Subcutaneous abdominal adipose tissue (tissue), 5 donors: ENCODE results near the gene B4GALT3.

Experiments
- H3K27ac ChIP-seq: one replicate; pipeline ENCODE4 v1.7.0; 2013; ENCODE audit warnings: low read depth, mild to moderate bottlenecking, inconsistent platforms, low read length, moderate library complexity
- H3K27me3 ChIP-seq, 5 donors: one replicate each; pipeline ENCODE4 v1.7.0; 2013; ENCODE audit warnings: low read length in 5 of 5, inconsistent platforms in 1 of 5; ENCODE audit not compliant: control insufficient read depth in 5 of 5, insufficient read depth in 4 of 5
- H3K36me3 ChIP-seq, 5 donors: one replicate each; pipeline ENCODE4 v1.7.0; 2013; ENCODE audit warnings: low read length in 5 of 5; ENCODE audit not compliant: control insufficient read depth in 5 of 5, insufficient read depth in 5 of 5
- H3K4me1 ChIP-seq, 5 donors: one replicate each; pipeline ENCODE4 v1.7.0; 2013; ENCODE audit warnings: low read length in 5 of 5, mild to moderate bottlenecking in 3 of 5, moderate library complexity in 1 of 5; ENCODE audit not compliant: control insufficient read depth in 5 of 5, insufficient read depth in 5 of 5
- H3K4me3 ChIP-seq, 5 donors: one replicate each; pipeline ENCODE4 v1.7.0; 2013; ENCODE audit warnings: low read length in 5 of 5, low read depth in 1 of 5
- H3K9ac ChIP-seq, 5 donors: one replicate each; pipeline ENCODE4 v1.7.0; 2013; ENCODE audit warnings: low read length in 5 of 5, mild to moderate bottlenecking in 4 of 5, moderate library complexity in 3 of 5
- H3K9me3 ChIP-seq, 5 donors: one replicate each; pipeline ENCODE4 v1.7.0; 2013; ENCODE audit warnings: low read length in 5 of 5; ENCODE audit not compliant: control insufficient read depth in 5 of 5
- donor health status: healthy.
- donor health status: healthy.
- donor health status: healthy.
- donor health status: healthy.
- donor health status: healthy.

Gene B4GALT3

GRCh38 chr1:161189036-161189435, 11.7 kb upstream of the B4GALT3 start:
- H3K27ac ChIP-seq, result no peak overlapping the region
- no peaks in the 10 kb centered on the region for H3K27me3 ChIP-seq
- peaks cover 12 to 75% (median 62%) of the 10 kb centered on the region in 5 donors for H3K4me1 ChIP-seq
- no peak overlapping the region for H3K4me3 ChIP-seq
- peaks cover 0 to 36% (median 21%) of the 10 kb centered on the region in 5 donors for H3K36me3 ChIP-seq
- H3K9ac ChIP-seq, result no peak overlapping the region
- H3K9me3 ChIP-seq, result no peaks in the 10 kb centered on the region

GRCh38 chr1:161188381-161188780, 11.1 kb upstream of the B4GALT3 start:
- H3K9ac ChIP-seq, result no peak overlapping the region
- H3K27me3 ChIP-seq, result no peaks in the 10 kb centered on the region
- H3K36me3 ChIP-seq, result peaks cover 0 to 30% (median 19%) of the 10 kb centered on the region in 5 donors
- H3K9me3 ChIP-seq, result no peaks in the 10 kb centered on the region
- peaks cover 7 to 75% (median 59%) of the 10 kb centered on the region in 5 donors for H3K4me1 ChIP-seq
- no peak overlapping the region for H3K27ac ChIP-seq
- no peak overlapping the region for H3K4me3 ChIP-seq

- peaks cover 0 to 19% (median 17%) of the 10 kb centered on the region in 5 donors for H3K36me3 ChIP-seq
- no peak overlapping the region for H3K27ac ChIP-seq
- no peaks in the 10 kb centered on the region for H3K27me3 ChIP-seq
- H3K4me3 ChIP-seq, result peak overlapping the region in 1 of 5 donors; percentile 13
- peaks cover 0 to 64% (median 48%) of the 10 kb centered on the region in 5 donors for H3K4me1 ChIP-seq
- no peaks in the 10 kb centered on the region for H3K9me3 ChIP-seq
- H3K9ac ChIP-seq, result no peak overlapping the region
Observed at GRCh38 chr1:161187311-161187710, 10.0 kb upstream of the B4GALT3 start.

GRCh38 chr1:161185732-161186311, 8.5 kb upstream of the B4GALT3 start:
- Histone ChIP-seq H3K36me3 (peaks cover 0 to 4% (median 3%) of the 10 kb centered on the region in 5 donors), H3K4me1 (peaks cover 0 to 58% (median 46%) of the 10 kb centered on the region in 5 donors), H3K9ac (peak overlapping the region in 1 of 5 donors; percentile 13), H3K9me3 (no peaks in the 10 kb centered on the region), H3K27ac (peak overlapping the region; percentile 78), H3K4me3 (peak overlapping the region in 1 of 5 donors; percentile 6), H3K27me3 (no peaks in the 10 kb centered on the region)

GRCh38 chr1:161185282-161185682, 8.0 kb upstream of the B4GALT3 start:
- H3K36me3 ChIP-seq, result no peaks in the 10 kb centered on the region
- peaks cover 0 to 58% (median 42%) of the 10 kb centered on the region in 5 donors for H3K4me1 ChIP-seq
- H3K27me3 ChIP-seq, result no peaks in the 10 kb centered on the region
- H3K4me3 ChIP-seq, result peak overlapping the region in 1 of 5 donors; percentile 6
- H3K27ac ChIP-seq, result peak overlapping the region; percentile 78
- no peaks in the 10 kb centered on the region for H3K9me3 ChIP-seq
- no peak overlapping the region for H3K9ac ChIP-seq

- Histone ChIP-seq H3K27me3 (no peaks in the 10 kb centered on the region), H3K36me3 (no peaks in the 10 kb centered on the region), H3K9me3 (no peaks in the 10 kb centered on the region), H3K4me3 (no peak overlapping the region), H3K4me1 (peaks cover 2 to 44% (median 35%) of the 10 kb centered on the region in 5 donors), H3K9ac (no peak overlapping the region), H3K27ac (no peak overlapping the region)
Observed at GRCh38 chr1:161182214-161182613, 4.9 kb upstream of the B4GALT3 start.

GRCh38 chr1:161180639-161181038, 3.3 kb upstream of the B4GALT3 start:
- Histone ChIP-seq H3K27me3 (no peaks in the 10 kb centered on the region), H3K4me1 (peaks cover 5 to 44% (median 36%) of the 10 kb centered on the region in 5 donors), H3K9me3 (no peaks in the 10 kb centered on the region), H3K9ac (no peak overlapping the region), H3K27ac (no peak overlapping the region), H3K36me3 (peaks cover 0 to 5% (median 4%) of the 10 kb centered on the region in 5 donors), H3K4me3 (no peak overlapping the region)

- Histone ChIP-seq H3K27ac (no peak overlapping the region), H3K9me3 (no peaks in the 10 kb centered on the region), H3K36me3 (peaks cover under 1 to 14% (median 12%) of the 10 kb centered on the region in 5 donors), H3K4me1 (peaks cover 5 to 37% (median 33%) of the 10 kb centered on the region in 5 donors), H3K27me3 (no peaks in the 10 kb centered on the region), H3K4me3 (no peak overlapping the region), H3K9ac (no peak overlapping the region)
Observed at GRCh38 chr1:161179698-161180097, 2.4 kb upstream of the B4GALT3 start.

GRCh38 chr1:161177936-161178244, 583 bp upstream of the B4GALT3 start:
- Histone ChIP-seq H3K27ac (peak overlapping the region; percentile 90), H3K9me3 (no peaks in the 10 kb centered on the region), H3K36me3 (peaks cover 5 to 30% (median 27%) of the 10 kb centered on the region in 5 donors), H3K4me1 (peaks cover 10 to 35% (median 34%) of the 10 kb centered on the region in 5 donors), H3K27me3 (no peaks in the 10 kb centered on the region), H3K4me3 (peak overlapping the region; percentile 72 to 98 (median 97)), H3K9ac (peak overlapping the region in 4 of 5 donors; percentile 85 to 91 (median 89))

GRCh38 chr1:161176468-161177111, 717 bp downstream of the B4GALT3 start:
- H3K27ac ChIP-seq, result peak overlapping the region; percentile 90
- no peaks in the 10 kb centered on the region for H3K27me3 ChIP-seq
- peaks cover 12 to 46% (median 42%) of the 10 kb centered on the region in 5 donors for H3K4me1 ChIP-seq

More at GRCh38 chr1:161176468-161177111, 717 bp downstream of the B4GALT3 start:
- Histone ChIP-seq H3K9me3 (no peaks in the 10 kb centered on the region), H3K9ac (peak overlapping the region; percentile 81 to 91 (median 88)), H3K36me3 (peaks cover 5 to 43% (median 36%) of the 10 kb centered on the region in 5 donors), H3K4me3 (peak overlapping the region; percentile 94 to 98 (median 97))
